GF-D8 (cell line): ENCODE data around the gene BICD2.
A peak's percentile ranks its signal among the peaks of the same experiment; 100 is the strongest.
"Not testable (repeated sequence)": the region's sequence is repeated elsewhere in the genome, so short reads cannot be mapped to it uniquely, and the experiment has no call there.

Experiments used
- DNase-seq: peaks from one replicate; lab custom pipeline; 2025; lab: John Stamatoyannopoulos, UW

Gene BICD2

DNA sequence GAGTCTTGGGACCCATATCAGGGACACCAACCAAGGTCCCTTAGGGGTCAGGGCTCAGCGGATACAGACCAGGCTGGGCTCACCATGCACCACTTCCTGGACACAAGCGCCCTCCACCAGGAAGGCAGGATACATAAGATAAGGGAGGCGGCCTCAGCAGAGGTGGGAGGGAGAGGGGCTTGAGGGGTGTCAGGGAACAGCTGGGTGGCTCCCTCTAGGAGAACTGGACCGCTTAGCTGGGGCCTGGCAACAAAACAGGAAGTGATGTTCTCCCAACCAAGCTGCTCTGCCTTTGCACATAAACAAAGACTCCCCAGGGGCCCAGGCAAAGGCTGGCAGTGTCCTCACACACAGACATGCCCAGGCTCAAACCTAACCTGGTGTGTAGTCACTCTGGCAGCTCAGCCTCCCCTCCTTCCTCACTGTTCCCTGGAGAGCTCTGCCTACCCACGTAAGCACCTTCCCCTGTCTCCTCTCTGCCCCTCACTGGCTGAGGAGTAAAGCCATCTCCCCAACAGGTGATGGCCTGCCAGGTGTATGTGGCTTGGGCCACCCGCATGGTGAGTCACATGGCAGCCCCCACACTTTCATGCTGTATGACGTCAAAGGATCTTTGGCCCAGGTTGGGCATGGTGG lies 5.8 kb upstream of the BICD2 start:
- DNase-seq = peak; percentile 72

- no peak for DNase-seq
Measured at GRCh38 chr9:92769990-92770359, 5.3 kb upstream of the BICD2 start.

- no peak for DNase-seq
Measured at GRCh38 chr9:92769286-92769685, 4.7 kb upstream of the BICD2 start.

DNA sequence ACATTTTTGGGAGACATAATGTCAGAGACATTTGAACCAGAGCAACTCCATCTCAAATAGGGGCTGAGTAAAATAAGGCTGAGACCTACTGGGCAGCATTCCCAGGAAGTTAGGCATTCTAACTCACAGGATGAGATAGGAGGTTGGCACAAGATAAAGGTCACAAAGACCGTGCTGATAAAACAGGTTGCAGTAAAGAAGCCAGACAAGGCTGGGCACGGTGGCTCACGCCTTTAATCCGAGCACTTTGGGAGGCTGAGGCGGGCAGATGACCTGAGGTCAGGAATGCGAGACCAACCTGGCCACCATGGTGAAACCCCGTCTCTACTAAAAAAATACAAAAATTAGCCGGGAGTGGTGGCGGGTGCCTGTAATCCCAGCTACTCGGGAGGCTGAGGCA lies 4.2 kb upstream of the BICD2 start:
- not testable (repeated sequence) for DNase-seq

DNA sequence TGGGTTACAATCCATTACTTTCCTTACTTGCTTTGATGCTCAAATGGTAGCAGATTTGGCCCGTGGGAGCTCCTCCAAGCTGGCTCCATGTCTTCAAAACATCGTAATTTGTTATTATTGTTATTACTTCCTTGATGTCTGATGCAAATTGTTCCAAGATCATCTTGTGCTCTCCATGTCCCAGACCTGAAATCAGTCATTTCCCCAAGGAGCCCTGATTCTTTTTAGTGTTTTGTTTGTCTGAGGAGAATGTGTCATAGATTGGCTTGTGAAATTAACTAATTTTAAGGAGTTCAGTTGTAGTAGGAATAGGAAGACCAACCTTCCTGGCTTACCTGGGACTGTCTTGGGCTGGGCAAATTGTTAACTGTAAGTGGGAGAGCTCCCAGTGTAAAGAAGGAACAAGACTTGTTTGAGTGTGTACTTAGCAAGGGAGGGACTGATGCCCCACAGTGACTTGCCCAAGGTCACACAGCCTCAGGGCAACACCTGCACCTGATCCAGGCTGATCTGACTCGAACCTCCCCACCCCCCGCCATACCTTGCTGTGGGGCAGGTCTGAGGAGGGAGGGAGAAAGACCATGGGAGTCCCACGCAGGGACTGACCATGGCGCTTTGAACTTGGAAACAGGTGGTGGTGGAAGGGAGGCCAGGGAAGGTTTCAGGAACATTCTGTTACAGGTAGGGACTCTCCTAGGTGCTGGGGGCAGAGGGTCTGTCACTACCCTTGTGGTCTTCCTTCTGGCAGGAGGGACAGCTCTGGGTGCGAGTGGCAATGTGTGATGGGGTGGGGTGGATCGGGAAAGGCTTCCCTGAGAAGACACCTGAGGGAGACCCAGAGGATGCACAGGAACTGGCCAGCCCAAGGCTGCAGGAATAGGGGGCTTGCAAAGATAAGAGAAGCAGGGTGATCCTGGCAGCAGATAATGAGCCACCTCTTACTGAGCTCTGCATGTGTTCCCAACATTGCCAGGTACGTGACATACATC lies 2.7 kb upstream of the BICD2 start:
- DNase-seq = no peak

DNA sequence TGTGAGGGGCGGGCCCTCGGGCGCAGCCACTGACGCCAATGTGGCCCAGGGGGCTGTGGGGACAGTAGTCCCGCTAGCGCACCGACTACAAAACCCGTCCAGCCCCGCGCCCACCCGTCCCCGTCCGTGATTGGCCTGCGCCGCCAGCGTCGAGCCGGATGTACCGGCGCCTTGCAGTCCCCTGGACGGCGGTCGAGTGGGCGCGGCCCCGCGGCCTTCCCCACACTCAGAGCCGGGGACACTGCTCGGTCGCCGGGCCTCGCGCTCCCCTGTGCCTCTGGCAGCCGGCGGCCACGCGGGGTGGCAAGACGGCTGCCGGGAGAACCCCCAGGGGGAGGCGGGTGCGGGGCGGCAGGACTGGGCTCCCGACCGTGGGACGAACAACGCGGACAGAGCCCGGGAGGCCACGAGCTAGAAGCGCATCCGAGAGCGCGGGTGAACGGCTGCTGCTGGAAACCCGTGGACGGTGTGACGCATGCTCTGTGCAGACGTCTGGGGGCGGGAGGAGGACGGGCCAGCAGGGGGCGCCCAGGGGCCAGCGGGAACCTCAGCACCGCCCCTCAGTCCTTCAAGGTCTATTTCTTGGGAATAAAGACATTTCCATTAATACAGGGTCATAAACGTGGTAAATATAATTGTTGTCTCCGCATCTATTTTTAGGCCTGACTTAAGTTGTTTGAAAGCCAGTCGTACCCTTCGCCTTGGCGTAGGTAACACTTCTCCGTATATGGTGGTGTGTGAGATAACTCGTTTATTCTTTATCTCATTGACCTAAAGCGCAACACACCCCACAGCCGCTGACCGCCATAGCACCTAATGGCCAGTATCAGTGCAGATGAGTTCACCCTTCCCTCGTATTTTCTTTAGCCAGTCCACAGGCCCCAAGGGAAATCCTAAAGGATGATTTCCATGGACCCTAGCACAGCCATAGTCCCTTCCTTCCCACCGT lies 629 bp upstream of the BICD2 start:
- peak; percentile 90 for DNase-seq

DNA sequence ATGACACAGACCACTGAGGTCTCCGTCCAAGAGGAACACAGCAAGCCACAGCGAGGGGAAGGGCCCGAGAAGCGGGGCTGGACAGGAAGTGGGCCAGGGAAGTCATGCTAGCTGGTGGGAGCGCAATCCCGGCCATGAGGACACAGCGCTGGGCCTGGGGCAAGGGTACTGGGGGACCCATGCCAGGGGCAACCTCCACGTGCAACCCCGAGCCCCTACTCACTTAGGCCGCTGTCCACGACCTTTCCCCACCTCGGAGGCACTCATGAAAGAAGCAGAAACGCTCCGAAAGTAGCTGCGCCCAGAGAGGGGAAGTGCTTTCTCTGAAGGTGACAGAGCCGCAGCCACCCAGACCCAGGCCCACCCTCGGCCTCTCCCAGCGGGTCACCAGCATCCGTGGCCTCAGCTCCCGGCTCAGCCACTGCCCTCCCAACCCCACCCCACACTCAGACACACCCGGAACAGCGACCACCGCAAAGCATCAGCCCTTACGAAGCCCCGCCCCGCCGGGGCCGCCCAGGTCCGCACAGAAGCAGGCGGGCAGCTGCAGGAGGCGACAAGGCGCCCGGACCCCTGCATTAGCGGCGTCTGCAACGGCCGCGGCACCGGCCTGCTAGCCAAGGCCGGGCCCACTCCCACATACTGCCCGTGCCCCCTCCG lies 782 bp downstream of the BICD2 start:
- DNase-seq = no peak

DNA sequence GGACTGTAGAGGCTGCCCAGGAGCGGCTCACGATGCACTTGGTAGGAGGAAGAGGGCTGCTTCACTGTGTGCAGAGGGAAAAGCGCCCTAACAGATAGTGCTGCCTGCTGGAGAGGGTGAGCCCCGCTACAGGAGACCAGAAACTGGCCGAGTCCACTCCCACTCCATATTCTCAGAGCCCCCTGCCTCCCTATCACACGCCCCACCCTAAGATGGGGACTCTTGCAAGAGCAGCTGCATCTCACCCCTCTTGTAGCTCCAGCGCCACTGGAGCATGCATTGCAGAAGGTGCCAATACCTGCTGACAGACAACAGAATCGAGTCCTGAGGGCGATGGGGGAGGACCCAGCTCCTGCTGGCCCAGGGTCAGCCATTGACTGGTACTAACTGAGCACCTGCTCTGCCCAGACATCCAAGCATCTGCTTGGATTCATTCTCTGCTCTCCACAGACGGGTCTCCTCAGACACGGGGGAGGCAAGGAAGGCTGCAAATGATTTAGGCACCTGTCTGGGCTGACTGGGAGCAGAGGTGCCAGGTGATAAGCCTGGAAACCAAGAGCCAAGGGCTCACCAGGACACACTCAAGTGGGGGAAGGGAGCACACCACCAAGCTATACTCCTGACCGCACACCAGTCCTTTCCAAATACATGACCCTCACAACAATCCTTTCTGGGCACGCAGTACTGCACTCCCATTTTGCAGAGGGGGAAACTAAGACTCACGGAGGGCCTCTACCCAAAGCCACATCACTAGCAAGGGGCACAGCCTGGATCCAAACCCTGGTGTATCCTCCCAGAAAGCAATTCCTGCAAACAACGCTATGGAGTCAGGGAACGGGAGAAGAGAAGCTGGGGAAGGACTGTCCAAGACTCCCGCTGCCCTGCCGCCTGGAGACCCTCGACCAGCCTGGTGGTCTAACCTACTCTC lies 1.6 kb downstream of the BICD2 start:
- DNase-seq = no peak

GRCh38 chr9:92762196-92762595 lies 2.4 kb downstream of the BICD2 start:
- DNase-seq = no peak

DNA sequence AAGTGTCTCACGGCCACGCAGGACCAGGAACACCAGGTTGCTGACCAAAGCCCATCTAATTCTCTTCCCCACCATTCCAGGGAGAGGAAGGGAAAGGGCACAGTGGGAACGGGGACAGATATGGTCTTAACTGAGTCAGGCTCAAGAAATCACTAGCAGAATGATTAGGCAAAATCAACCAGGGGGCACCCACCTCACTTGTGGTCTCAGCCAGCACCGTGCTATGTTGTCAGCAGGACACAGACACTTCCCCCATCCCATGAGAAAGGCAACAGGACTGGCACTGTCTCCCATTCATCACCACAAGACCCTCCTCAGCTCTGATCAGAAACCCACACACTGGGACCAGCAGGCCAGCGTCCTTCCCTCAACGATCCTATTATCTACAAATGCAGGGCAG lies 2.9 kb downstream of the BICD2 start:
- no peak for DNase-seq

GRCh38 chr9:92760494-92760893 lies 4.1 kb downstream of the BICD2 start:
- no peak for DNase-seq

GRCh38 chr9:92760070-92760469 lies 4.6 kb downstream of the BICD2 start:
- no peak for DNase-seq

DNA sequence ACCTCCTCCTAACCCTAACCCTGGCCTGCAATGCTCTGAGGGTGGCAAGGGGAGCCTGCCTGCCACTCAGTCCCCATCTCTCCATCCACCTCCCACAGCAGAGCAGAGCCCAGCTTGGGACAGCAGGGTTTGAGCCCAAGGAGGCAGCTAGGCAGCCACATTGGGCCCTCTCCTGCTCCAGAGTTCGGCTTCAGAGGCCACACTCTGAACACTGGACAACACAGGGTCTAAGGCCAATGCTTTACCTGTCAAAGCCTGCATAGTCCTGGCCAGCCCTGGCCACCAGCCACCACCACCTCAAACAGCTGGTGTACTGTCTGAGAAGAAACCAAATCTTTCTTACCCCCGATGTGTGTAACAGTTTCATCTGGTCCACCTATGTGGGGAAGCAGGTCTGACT lies 5.2 kb downstream of the BICD2 start:
- no peak for DNase-seq

DNA sequence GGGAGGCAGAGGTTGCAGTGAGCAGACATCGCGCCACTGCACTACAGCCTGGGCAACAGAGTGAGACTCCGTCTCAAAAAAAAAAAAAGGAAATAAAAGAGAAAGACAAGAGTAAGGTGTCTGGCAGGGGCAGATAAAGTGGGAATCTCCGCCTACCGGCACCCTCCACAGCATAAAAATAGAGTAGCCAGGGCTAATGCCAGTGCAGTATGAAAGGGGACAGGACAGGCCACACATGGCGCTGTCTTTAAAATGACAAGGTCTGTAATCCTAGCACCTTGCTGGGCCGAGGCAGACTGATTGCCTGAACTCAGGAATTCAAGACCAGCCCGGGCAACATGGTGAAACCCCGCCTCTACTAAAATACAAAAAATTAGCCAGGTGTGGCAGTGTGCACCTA lies 7.8 kb downstream of the BICD2 start:
- no peak for DNase-seq

DNA sequence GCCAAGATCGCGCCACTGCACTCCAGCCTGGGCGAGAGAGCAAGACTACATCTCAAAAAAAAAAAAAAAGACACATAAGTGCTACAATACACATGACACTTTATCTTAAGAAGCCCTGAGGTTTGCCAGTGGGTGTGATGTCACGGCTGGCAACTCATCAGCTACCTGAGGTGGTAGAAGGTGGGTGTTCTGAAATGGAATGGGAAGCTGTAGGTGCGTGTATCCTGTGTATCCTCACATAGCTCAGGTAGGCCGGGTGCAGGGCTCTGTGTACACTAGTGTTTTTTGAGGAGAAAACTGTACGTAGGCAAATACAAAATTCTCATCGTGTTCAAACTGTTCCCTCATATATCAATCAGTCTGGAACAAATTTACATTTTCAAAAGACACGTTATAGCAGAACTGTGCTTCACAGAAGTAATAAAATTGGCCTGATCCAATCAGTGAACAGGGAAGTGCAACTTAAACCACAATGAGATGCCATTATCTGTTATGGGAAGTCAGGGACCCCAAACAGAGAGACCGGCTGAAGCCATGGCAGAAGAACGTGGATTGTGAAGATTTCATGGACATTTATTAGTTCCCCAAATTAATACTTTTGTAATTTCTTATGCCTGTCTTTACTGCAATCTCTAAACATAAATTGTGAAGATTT lies 10.4 kb downstream of the BICD2 start:
- no peak for DNase-seq

GRCh38 chr9:92752812-92753404 lies 11.7 kb downstream of the BICD2 start:
- no peak for DNase-seq

- no peak for DNase-seq
Measured at GRCh38 chr9:92749934-92750315, 14.7 kb downstream of the BICD2 start.

- DNase-seq = no peak
Measured at GRCh38 chr9:92749071-92749933, 15.3 kb downstream of the BICD2 start.

DNA sequence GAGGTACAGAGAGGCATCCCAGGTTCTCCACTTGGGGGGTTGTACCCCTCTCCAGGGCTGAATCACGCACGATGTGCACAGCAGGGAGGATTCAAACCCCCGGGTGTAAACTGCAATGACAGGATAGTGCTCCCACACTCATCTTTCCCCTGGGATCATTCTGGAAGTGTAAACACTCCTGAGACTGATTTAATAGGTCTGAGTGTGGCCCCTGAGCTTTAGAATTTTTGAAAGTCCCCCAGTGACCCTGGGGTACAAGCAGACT lies 16.5 kb downstream of the BICD2 start:
- DNase-seq = no peak
